ENCODE data around the gene PRR33.

DNA sequence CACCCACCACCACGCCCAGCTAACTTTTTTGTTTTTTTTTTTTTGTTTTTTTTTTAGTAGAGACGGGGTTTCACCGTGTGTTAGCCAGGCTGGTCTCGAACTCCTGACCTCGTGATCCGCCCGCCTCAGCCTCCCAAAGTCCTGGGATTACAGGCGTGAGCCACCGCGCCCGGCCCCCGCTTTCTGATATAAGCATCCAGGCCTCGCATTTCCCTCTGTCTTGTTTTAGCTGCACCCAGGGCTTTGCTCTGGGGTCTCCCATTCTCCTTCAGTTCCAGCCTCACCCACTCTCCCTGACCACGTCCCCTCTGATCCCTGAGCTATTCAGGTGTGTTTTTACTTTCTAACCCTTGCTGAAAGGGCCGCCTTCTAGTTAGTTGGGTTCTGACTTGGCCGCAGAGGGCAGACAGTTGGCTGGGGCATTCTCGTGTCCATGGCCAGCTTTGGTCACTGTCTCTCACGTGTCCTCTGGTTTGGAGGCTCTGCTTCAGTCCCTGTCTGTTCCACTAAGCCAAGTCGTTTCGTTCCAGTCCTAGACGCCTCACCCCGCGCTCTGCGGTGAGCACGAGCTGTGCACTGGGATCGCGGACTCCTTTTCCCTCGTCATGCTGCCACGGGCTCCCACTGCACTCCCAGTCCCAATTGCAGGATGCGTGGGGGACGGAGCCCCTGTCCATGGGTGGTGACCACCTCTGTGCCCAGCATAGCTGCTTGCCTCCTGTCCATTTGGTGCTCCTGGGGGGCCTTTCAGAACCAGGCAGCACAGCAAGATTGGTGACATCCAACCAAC, 21.8 kb upstream of the PRR33 start:
- TF ChIP-seq POLR2A (IDR thresholded peaks at IDR 0.05) (no peak), POLR2AphosphoS5 (IDR thresholded peaks at IDR 0.05) (no peak), EP300 (IDR thresholded peaks at IDR 0.05) (no peak)
- TF ChIP-seq, protein P1, sequence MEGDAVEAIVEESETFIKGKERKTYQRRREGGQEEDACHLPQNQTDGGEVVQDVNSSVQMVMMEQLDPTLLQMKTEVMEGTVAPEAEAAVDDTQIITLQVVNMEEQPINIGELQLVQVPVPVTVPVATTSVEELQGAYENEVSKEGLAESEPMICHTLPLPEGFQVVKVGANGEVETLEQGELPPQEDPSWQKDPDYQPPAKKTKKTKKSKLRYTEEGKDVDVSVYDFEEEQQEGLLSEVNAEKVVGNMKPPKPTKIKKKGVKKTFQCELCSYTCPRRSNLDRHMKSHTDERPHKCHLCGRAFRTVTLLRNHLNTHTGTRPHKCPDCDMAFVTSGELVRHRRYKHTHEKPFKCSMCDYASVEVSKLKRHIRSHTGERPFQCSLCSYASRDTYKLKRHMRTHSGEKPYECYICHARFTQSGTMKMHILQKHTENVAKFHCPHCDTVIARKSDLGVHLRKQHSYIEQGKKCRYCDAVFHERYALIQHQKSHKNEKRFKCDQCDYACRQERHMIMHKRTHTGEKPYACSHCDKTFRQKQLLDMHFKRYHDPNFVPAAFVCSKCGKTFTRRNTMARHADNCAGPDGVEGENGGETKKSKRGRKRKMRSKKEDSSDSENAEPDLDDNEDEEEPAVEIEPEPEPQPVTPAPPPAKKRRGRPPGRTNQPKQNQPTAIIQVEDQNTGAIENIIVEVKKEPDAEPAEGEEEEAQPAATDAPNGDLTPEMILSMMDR (IDR thresholded peaks at IDR 0.05): no peak
